Stomach (tissue), 4 donors: Measurements from ENCODE around the gene RSPO1.

ENCODE experiments used
- CTCF ChIP-seq, 7 experiments: fragments of 450-650 bp in 4 of 7; fragments of 200-600 bp in 3 of 7; sonication (generic) in 3 of 7; IDR thresholded peaks; one replicate each; pipeline ENCODE4 v1.5.1; 2016 to 2019; ENCODE audit warnings: antibody characterized with exemption in 7 of 7, control low read depth in 2 of 7, mild to moderate bottlenecking in 1 of 7
- POLR2A ChIP-seq, 4 donors: fragments of 450-650 bp; IDR thresholded peaks; one replicate each; pipeline ENCODE4 v1.6.1; 2016; ENCODE audit warnings: antibody characterized with exemption in 4 of 4, control low read depth in 2 of 4, mild to moderate bottlenecking in 1 of 4, moderate library complexity in 1 of 4

- no peak for TF ChIP-seq CTCF (IDR thresholded peaks at IDR 0.05)
- TF ChIP-seq POLR2A (IDR thresholded peaks at IDR 0.05): no peak
These were observed 15.5 kb upstream of the RSPO1 start for GRCh38 chr1:37650173-37650572.
